ENCODE measurements around the gene NADK. TPM values are rescaled to one million over a fixed set of nuclear protein-coding genes. Genes with fewer than 3 reads are reported as not detected.
A peak's percentile ranks its signal among the peaks of the same experiment; 100 is the strongest.

The NADK gene
- total and polyA plus RNA-seq, 10 of the 15 experiments (the other 5 are each of a cell fraction or from before 2014, with no cell fraction given), result 1.1 to 93.2 (median 46.9) TPM

- TF ChIP-seq BHLHE40 (IDR thresholded peaks at IDR 0.05; ENCODE audit: borderline replicate concordance in 1 of 2, low read depth in 2 of 2, low read length in 1 of 2) (no peak; a peak in 1 of 4 replicates), CTCF (IDR thresholded peaks at IDR 0.05 in 2 of 3, conservative IDR thresholded peaks at IDR 0.05 in 1 of 3; ENCODE audit: control insufficient read depth in 2 of 3, extremely low read depth in 1 of 3, insufficient read depth in 1 of 3, low read depth in 3 of 3, low read length in 3 of 3) (no peak), WRNIP1 (IDR thresholded peaks at IDR 0.05; ENCODE audit: borderline replicate concordance, low read depth, low read length) (no peak), SRF (IDR thresholded peaks at IDR 0.05; ENCODE audit: low read depth in 2 of 2, low read length in 2 of 2) (no peak), CUX1 (IDR thresholded peaks at IDR 0.05; ENCODE audit: insufficient replicate concordance, low read depth, low read length) (no peak), PML (IDR thresholded peaks at IDR 0.05; ENCODE audit: low read length) (peak; percentile 53), SIX5 (IDR thresholded peaks at IDR 0.05; ENCODE audit: low read depth, low read length, severe bottlenecking) (no peak), SREBF2 (IDR thresholded peaks at IDR 0.05; ENCODE audit: low read length) (no peak), CREB1 (IDR thresholded peaks at IDR 0.05; ENCODE audit: low read depth) (no peak), FOXK2 (IDR thresholded peaks at IDR 0.05) (no peak), DPF2 (IDR thresholded peaks at IDR 0.05) (0 out of 2 replicates have a peak, but pooled peaks have one; percentile 35), RUNX3 (IDR thresholded peaks at IDR 0.05; ENCODE audit: low read length) (no peak), PAX5 (IDR thresholded peaks at IDR 0.05; ENCODE audit: borderline replicate concordance, low read depth, low read length) (no peak), PBX3 (IDR thresholded peaks at IDR 0.05; ENCODE audit: insufficient replicate concordance, low read depth, low read length) (no peak), SUZ12 (IDR thresholded peaks at IDR 0.05; ENCODE audit: unreplicated experiment) (no peak), EP300 (IDR thresholded peaks at IDR 0.05; ENCODE audit: borderline replicate concordance in 1 of 2, control insufficient read depth in 1 of 2, low read depth in 2 of 2, low read length in 2 of 2) (no peak), BMI1 (IDR thresholded peaks at IDR 0.05; ENCODE audit: borderline replicate concordance) (no peak), STAT1 (conservative IDR thresholded peaks at IDR 0.05) (no peak), KLF5 (IDR thresholded peaks at IDR 0.05; ENCODE audit: partially characterized antibody) (no peak), IRF4 (IDR thresholded peaks at IDR 0.05; ENCODE audit: low read depth, low read length) (no peak)
Measured at GRCh38 chr1:1782399-1783221, 4.3 kb upstream of the NADK start (continued).
